ENCODE data around the gene EGF.
"Not testable (repeated sequence)": the region's sequence is repeated elsewhere in the genome, so short reads cannot be mapped to it uniquely, and the experiment has no call there.

EGF gene

DNA sequence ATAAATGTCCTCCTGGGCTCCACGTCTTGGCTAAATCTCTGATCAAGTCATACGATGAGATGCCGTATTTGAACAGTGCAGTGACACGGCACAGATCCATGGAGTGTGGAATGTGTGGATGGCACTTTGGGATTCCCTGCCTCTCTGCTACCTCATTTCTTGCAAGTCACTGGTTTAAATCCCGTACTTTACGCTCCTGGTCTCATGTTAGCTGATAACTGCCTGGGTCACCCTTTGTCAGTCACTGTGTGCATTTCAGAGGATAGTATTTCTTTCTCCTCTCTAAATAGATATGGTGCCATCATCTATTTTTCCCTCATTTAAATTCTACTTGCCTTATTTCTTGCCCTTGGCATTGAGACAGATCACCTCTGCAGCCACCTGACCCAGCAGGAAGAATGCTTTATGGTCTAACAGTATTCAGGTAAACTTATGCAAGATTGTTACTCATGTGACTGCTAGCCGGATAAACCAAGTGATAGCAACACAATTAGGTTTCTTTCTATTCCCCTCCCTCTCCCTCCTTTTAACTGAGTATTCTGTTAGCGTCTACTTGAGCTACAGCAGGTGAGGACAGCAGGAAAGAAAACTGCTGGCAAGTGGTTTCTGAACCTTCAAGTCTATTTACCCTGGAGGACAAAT, 2.8 kb downstream of the EGF start:
- DNase-seq (ENCODE audit: low spot score) = no peak

- no peak for DNase-seq (ENCODE audit: low spot score)
These were observed 3.3 kb downstream of the EGF start for GRCh38 chr4:109916027-109916409.

- DNase-seq (ENCODE audit: low spot score) = no peak
These were observed 8.7 kb downstream of the EGF start for GRCh38 chr4:109921384-109921808.

GRCh38 chr4:109925396-109925795, 12.7 kb downstream of the EGF start:
- no peak for DNase-seq (ENCODE audit: low spot score)

DNA sequence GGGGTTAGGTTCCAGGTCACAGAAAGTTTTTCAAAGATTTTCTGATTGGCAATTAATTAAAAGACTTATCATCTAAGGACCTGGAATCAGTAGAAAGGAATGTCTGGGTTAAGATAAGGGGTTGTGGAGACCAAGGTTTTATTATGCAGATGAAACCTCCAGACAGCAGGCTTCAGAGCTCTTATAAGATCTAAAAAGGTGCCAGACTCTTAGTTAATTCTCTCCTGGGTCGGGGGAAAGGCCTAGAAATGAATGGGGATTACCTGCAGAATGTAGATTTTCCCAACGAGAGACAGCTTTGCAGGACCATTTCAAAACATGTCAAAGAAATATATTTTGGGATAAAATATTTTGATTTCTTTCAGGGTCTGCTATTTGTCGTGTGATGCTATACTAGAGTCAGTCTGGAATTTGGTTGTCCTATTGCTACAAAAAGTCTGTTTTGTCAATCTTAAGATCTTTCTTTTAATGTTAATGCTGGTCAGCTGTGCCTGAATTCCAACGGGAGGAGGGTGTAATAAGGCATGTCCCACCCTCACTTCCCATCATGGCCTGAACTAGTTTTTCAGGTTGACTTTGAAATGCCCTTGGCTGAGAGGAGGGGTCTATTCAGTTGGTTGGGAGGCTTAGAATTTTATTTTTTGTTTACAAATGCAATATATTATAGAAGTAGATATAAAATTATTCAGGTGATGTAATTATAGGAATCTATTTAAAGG, 15.8 kb downstream of the EGF start:
- DNase-seq (ENCODE audit: low spot score) = no peak

- no peak for DNase-seq (ENCODE audit: low spot score)
These were observed 17.8 kb downstream of the EGF start for GRCh38 chr4:109930464-109930863.

GRCh38 chr4:109930872-109931271, 18.2 kb downstream of the EGF start:
- no peak for DNase-seq (ENCODE audit: low spot score)

GRCh38 chr4:109931318-109931717, 18.6 kb downstream of the EGF start:
- DNase-seq (ENCODE audit: low spot score) = no peak

DNA sequence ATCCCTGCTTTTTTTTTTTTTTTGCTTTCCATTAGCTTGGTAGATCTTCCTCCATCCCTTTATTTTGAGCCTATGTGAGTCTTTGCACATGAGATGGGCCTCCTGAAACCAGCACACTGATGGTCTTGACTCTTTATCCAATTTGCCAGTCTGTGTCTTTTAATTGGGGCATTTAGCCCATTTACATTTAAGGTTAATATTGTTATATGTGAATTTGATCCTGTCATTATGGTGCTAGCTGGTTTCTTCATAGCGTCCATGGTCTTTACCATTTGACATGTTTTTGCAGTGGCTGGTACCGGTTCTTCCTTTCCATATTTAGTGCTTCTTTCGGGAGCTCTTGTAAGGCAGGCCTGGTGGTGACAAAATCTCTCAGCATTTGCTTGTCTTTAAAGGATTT, 24.7 kb downstream of the EGF start:
- DNase-seq (ENCODE audit: low spot score) = not testable (repeated sequence)

DNA sequence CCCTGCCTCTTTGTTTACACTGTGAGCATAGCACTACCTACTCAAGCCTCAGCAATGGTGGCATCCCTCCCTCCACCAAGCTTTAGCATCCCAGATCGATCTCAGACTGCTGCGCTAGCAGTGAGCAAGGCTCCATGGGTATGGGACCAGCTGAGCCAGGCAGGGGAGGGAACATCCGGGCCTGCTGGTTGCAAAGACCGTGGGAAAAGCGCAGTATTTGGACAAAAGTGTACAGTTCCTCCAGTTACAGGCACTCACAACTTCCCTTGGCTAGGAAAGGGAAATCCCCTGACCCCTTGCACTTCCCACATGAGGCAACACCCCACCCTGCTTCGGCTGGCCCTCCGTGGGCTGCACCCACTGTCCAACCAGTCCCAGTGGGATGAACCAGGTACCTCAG, 26.5 kb downstream of the EGF start:
- DNase-seq (ENCODE audit: low spot score) = no peak

DNA sequence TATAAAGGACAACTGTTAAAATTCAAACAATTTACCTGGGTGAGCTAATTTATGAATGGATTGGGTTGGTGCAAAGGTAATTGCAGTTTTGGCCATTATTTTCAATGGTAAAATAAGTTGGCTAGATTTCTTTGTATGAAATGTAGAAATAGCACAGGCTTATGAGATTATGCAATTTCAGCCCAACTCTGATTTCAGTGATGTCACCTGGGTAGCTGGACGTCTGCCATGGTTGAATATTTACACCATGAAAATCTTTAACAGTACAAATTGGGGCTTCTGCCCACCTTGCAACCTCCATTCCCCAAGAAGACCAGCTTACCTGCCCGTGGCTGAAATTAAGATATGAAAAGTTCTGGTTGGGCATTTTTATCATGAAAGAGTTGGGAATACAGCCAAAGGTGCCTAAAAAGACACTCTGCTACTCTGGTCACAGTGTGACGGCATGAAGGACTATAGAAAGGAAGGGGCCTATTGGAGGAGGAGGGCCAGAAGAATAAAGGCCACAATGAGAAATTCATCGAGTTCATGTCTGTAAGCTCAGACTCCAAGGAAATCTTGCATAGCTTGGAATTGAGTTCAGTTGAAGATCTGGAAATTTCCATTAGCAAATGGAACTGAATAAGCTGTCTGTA, 29.7 kb downstream of the EGF start:
- no peak for DNase-seq (ENCODE audit: low spot score)

GRCh38 chr4:109943745-109944144, 31.1 kb downstream of the EGF start:
- DNase-seq (ENCODE audit: low spot score) = no peak

DNA sequence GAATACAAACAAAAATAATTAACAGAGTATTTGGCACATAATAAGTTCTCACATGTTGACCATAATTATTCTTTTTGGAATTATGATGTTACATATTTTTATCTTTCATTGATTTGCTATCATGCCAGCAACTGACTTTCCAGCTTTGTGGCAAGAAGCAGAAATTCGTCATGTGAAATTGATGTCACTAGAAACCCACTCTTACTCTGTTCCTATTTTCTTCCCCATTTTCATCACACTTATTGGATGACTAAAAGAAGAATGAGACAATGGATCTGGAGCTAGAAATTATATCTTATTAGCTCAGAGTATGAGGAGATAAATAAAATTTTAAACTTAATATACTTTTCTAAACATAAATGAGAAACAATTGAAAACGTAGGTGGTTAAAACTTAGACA, 31.9 kb downstream of the EGF start:
- DNase-seq (ENCODE audit: low spot score) = no peak

DNA sequence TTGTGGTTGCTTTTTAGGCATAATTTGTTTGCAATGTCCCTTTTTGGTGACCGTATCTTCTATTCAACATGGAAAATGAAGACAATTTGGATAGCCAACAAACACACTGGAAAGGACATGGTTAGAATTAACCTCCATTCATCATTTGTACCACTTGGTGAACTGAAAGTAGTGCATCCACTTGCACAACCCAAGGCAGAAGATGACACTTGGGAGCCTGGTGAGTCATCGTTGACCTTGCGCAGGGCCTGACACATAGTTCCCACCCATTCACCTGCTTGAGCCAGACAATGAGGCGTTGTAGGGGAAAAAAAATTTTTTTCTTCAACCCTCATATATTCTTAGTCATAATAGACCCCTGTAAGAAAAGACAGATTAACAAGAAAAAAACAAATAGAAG, 32.4 kb downstream of the EGF start:
- no peak for DNase-seq (ENCODE audit: low spot score)

- no peak for DNase-seq (ENCODE audit: low spot score)
These were observed 33.4 kb downstream of the EGF start for GRCh38 chr4:109946120-109946519.

- DNase-seq (ENCODE audit: low spot score) = no peak
These were observed 34.8 kb downstream of the EGF start for GRCh38 chr4:109947457-109947856.

GRCh38 chr4:109947918-109948317, 35.2 kb downstream of the EGF start:
- DNase-seq (ENCODE audit: low spot score) = no peak

DNA sequence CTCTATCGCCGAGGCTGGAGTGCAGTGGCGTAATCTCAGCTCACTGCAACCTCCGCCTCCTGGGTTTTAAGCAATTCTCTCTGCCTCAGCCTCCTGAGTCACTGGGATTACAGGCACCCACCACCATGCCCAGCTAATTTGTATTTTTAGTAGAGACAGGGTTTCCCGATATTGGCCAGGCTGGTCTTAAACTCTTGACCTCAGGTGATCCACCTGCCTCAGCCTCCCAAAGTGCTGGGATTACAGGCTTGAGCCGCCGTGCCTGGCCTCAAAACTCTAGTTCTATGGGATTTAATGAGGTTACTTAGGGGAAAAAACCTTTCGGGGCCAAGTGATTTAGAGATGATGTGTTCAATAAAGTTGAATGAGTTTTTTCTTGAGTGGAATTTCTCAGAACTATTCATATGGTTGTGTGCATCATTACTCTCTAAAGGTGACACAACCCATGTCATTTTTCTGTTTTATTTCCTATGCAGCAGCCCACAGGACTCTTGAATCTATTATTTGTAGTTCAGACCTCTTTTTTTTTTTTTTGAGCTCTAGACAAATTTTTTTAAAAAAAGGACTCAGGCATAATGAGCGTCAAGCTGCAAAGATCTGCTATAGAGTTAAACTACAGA, 36.5 kb downstream of the EGF start:
- not testable (repeated sequence) for DNase-seq (ENCODE audit: low spot score)

- no peak for DNase-seq (ENCODE audit: low spot score)
These were observed 39.9 kb downstream of the EGF start for GRCh38 chr4:109952612-109953011.

DNA sequence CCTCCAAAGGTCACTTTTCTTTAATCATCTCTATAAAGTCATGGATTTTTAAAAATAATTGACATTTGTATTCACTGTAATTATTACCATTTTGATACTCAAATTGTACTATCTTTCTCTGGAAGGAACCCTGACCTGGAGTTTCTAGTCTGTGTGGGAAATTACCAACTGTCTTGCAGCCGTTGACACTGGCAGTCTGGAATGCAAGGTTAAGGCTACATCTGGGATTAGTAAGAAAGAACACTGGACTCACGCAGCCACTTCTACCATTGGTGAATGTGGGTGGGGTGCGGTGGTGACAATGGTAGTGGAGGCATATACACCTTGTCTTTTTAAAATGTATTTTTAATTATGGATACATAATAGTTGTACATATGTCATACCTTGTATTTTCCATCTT, 40.9 kb downstream of the EGF start:
- no peak for DNase-seq (ENCODE audit: low spot score)

GRCh38 chr4:109955146-109955545, 42.5 kb downstream of the EGF start:
- DNase-seq (ENCODE audit: low spot score) = no peak

GRCh38 chr4:109957227-109957626, 44.5 kb downstream of the EGF start:
- no peak for DNase-seq (ENCODE audit: low spot score)

- DNase-seq (ENCODE audit: low spot score) = no peak
These were observed 46.5 kb downstream of the EGF start for GRCh38 chr4:109959195-109959594.
